Heart left ventricle (tissue), 13 donors: ENCODE data around the gene PRKG1.

Experiments
- POLR2A ChIP-seq, 2 donors: fragments of 450-650 bp; IDR thresholded peaks; one replicate each; pipeline ENCODE4 v1.6.1; 2017; ENCODE audit warnings: antibody characterized with exemption in 2 of 2, mild to moderate bottlenecking in 2 of 2, moderate library complexity in 2 of 2
- TF ChIP-seq, protein P1 (sequence below), 12 donors: fragments of 200-600 bp; sonication (generic) in 4 of 12; IDR thresholded peaks; one replicate each; pipeline versions ENCODE4 v1.5.0 to v1.8.0; 2018 to 2022; ENCODE audit warnings: antibody characterized with exemption in 12 of 12, mild to moderate bottlenecking in 5 of 12
- donor health status: ischemic (EF 13 %, LVEDD 7.1; RV severe dilation, severe dysfunction).
- donor health status: DM: no; HTN: yes; CAD: no.
- donor health status: DM: no; HTN: no; CAD: no.
- donor health status: ischemic (EF 25% LVEDD 6.9; RV normal size, moderate dysfunction).
- donor health status: ischemic (EF 25% LVEDD 5.7; RV mildly dilated, moderate dysfunction).
- donor health status: ischemic (EF 35%, LVEDD 5.7; RV mildly dilated, moderate dysfunction).
- donor health status: nonischemic (EF 11% LVEDD 7.7; RV severe dilation, severe dysfunction).
- donor health status: DM: yes; HTN: yes; CAD: no.
- donor health status: PGD.
- donor health status: ischemic (EF 29% LVEDD 5.4; RV normal size, mild dysfunction).
- donor health status: nonischemic (EF 23%, LVEDD 6.1; RV moderate dilation, normal function).

DNA sequence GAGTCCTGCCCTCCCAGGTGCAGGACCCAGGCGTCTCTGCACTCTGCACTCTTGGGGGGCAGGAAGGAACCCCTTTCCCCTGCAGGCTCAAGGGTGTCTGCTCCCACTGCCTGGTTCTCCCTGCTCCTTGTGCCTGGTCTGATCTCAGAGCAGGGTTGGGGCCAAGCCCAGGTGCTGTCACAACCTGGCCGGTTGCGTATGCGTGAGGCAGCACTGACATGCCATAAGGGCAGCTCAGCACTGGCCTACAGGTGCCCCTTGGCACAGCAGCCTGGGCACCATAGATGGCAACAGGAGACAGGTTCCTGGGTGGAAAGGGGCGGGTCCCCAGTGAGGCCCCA lies 1273.0 kb downstream of the PRKG1 start:
- TF ChIP-seq, protein P1, sequence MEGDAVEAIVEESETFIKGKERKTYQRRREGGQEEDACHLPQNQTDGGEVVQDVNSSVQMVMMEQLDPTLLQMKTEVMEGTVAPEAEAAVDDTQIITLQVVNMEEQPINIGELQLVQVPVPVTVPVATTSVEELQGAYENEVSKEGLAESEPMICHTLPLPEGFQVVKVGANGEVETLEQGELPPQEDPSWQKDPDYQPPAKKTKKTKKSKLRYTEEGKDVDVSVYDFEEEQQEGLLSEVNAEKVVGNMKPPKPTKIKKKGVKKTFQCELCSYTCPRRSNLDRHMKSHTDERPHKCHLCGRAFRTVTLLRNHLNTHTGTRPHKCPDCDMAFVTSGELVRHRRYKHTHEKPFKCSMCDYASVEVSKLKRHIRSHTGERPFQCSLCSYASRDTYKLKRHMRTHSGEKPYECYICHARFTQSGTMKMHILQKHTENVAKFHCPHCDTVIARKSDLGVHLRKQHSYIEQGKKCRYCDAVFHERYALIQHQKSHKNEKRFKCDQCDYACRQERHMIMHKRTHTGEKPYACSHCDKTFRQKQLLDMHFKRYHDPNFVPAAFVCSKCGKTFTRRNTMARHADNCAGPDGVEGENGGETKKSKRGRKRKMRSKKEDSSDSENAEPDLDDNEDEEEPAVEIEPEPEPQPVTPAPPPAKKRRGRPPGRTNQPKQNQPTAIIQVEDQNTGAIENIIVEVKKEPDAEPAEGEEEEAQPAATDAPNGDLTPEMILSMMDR (IDR thresholded peaks at IDR 0.05), result no peak
- TF ChIP-seq POLR2A (IDR thresholded peaks at IDR 0.05), result no peak
